Type B pancreatic cell (in vitro differentiated cells): ENCODE data around the gene PPP1R9A. TPM values are rescaled to one million over a fixed set of nuclear protein-coding genes. Genes with fewer than 3 reads are reported as not detected.

ENCODE experiments used
- DNase-seq: peaks from one replicate; pipeline ENCODE4 v3.0.0; 2021; ENCODE audit warnings: mixed read lengths; ENCODE audit not compliant: unreplicated experiment; ENCODE audit errors: extremely low spot score
- H3K27ac Mint-ChIP-seq: 2 replicates; pipeline ENCODE4 v1.8.0; 2021; ENCODE audit warnings: mild to moderate bottlenecking, mixed read lengths
- H3K27me3 Mint-ChIP-seq: 2 replicates; pipeline ENCODE4 v1.8.0; 2021; ENCODE audit warnings: mixed read lengths
- H3K36me3 Mint-ChIP-seq: 2 replicates; pipeline ENCODE4 v1.8.0; 2021; ENCODE audit warnings: mixed read lengths
- H3K4me1 Mint-ChIP-seq: one replicate; pipeline ENCODE4 v1.8.0; 2021; ENCODE audit warnings: mixed read lengths; ENCODE audit not compliant: unreplicated experiment
- H3K4me3 Mint-ChIP-seq: 2 replicates; pipeline ENCODE4 v1.8.0; 2021; ENCODE audit warnings: mild to moderate bottlenecking, mixed read lengths
- H3K9me3 Mint-ChIP-seq: 2 replicates; pipeline ENCODE4 v1.8.0; 2021; ENCODE audit warnings: mixed read lengths
- CTCF ChIP-seq: fragments of 200-600 bp; sonication (generic); conservative IDR thresholded peaks from 2 replicates; pipeline ENCODE4 v1.5.0; 2021; ENCODE audit warnings: antibody characterized with exemption, mild to moderate bottlenecking
- total RNA-seq: library from RNA; stranded (reverse); gene quantifications from 2 replicates; pipeline ENCODE4 v1.2.1, GENCODE V29; 2021; ENCODE audit warnings: low replicate concordance

PPP1R9A gene
- total RNA-seq, 1 donor from 2014 or later = 21.3 TPM

DNA sequence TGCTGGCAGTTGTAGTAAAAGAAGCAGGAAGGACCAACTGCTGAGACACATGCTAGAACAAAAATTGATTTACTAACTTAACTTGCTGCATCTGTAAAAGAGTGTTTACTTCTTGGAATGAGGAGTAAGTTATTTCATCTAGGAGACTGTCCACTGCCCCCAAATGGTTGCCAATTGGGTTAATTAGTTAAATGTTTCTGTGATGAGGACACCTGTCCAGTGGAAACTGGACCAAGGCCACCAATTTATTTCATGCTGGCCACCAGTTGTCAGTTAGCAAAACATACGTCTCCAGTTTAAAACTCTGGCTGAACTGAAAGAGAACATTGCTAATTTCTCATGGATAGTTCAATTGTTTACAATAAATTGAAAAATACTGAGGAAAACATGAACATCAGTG, 191.7 kb downstream of the PPP1R9A start:
- no peak for DNase-seq
- Mint-ChIP-seq H3K27me3 (no peaks in the 10 kb centered on the region), H3K27ac (peak overlapping the region; percentile 46), H3K4me3 (no peak overlapping the region), H3K4me1 (peaks cover 36% of the 10 kb centered on the region), H3K36me3 (peaks cover 15% of the 10 kb centered on the region), H3K9me3 (peaks cover 7% of the 10 kb centered on the region)
- no peak for TF ChIP-seq CTCF

DNA sequence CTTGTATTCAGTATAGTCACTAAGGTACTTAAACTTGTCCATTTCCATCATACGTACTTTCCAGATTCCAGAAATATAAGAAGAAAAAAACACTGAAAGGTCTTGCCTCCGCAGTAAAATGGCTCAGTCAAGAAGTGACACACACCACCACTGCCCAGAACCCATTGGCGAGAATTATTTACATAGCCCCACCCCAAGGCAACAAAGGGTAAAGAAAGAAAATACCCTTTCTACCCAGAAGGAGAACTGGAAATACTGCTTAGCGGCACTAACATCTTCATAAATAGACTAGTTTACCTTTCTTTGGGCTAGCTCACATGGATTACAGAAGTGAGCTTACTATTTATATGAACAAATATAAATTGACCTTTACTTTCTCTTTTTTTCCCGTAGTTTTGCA, 194.0 kb downstream of the PPP1R9A start:
- H3K36me3 Mint-ChIP-seq = peaks cover 15% of the 10 kb centered on the region
- TF ChIP-seq CTCF = no peak
- DNase-seq = no peak
- H3K27me3 Mint-ChIP-seq = no peaks in the 10 kb centered on the region
- H3K4me1 Mint-ChIP-seq = peaks cover 27% of the 10 kb centered on the region
- no peak overlapping the region for H3K4me3 Mint-ChIP-seq
- peaks cover 7% of the 10 kb centered on the region for H3K9me3 Mint-ChIP-seq
- peak overlapping the region; percentile 47 for H3K27ac Mint-ChIP-seq

DNA sequence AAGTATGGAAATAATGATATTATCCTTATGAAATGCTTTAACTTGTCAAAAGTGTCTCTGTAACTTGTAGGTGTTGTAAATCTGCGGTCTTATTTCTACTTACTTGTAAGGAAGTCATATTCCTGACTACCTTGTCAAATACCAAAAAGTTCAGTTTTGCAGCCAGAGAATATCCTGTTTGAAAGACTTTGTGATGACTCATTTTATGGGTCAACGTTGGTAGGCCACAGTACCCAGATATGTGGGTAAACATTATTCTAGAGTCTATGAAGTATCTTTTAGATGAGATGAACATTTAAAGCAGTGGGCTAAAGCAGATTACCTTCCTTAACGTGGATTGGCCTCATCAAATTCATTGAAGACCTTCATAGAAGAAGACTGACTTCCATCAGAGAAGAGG, 195.3 kb downstream of the PPP1R9A start:
- Mint-ChIP-seq H3K27me3 (no peaks in the 10 kb centered on the region), H3K27ac (no peak overlapping the region), H3K36me3 (peaks cover 15% of the 10 kb centered on the region), H3K4me1 (peaks cover 23% of the 10 kb centered on the region), H3K4me3 (no peak overlapping the region), H3K9me3 (peaks cover 7% of the 10 kb centered on the region)
- DNase-seq = no peak
- TF ChIP-seq CTCF = no peak

GRCh38 chr7:95104739-95105138, 197.3 kb downstream of the PPP1R9A start:
- Mint-ChIP-seq H3K27me3 (no peaks in the 10 kb centered on the region), H3K4me1 (peaks cover 12% of the 10 kb centered on the region), H3K9me3 (peaks cover 7% of the 10 kb centered on the region), H3K36me3 (peaks cover 7% of the 10 kb centered on the region), H3K4me3 (no peak overlapping the region), H3K27ac (peak overlapping the region; percentile 79)
- TF ChIP-seq CTCF = no peak
- DNase-seq = no peak

DNA sequence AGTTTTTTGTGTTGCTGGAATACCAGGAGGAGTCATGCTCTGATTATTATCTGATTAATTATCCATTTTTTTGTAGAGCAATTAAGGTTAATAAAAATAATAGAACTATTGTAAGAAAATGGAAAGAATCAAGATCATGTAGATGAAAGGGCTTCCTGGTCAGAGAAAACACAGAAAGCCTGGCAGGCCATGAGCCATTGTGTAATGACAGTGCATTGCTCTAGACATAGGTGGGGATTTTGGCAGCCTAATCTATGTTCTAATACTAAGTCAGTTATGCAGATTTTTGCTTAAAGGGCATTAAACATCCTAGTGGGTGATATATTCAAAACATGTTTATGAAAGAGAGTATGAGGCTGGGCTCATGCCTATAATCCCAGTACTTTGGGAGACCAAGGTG, 198.2 kb downstream of the PPP1R9A start:
- TF ChIP-seq CTCF = no peak
- no peaks in the 10 kb centered on the region for H3K27me3 Mint-ChIP-seq
- H3K9me3 Mint-ChIP-seq = peaks cover 7% of the 10 kb centered on the region
- no peak for DNase-seq
- H3K27ac Mint-ChIP-seq = no peak overlapping the region
- H3K4me3 Mint-ChIP-seq = no peak overlapping the region
- peaks cover 3% of the 10 kb centered on the region for H3K36me3 Mint-ChIP-seq
- H3K4me1 Mint-ChIP-seq = peaks cover 12% of the 10 kb centered on the region

DNA sequence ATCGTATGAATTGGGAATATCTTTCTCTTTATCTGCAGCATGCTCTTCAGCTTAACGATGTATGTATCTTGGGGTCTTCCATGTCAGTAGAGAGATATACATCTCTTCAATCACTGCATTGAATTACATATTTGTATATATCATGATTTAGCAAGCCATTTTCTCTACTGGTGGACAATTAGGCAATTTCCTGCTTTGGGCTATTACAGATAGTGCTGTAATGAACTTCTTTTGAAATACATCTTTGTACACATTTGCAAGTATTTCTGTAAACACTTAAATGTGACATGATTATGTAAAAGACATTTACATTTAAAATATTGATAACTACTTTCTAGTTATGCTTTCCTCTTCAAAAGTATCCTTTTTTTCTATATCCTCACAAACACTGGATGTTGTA, 199.0 kb downstream of the PPP1R9A start:
- peaks cover 4% of the 10 kb centered on the region for H3K9me3 Mint-ChIP-seq
- H3K36me3 Mint-ChIP-seq = peaks cover 3% of the 10 kb centered on the region

More for the DNA sequence above, 199.0 kb downstream of the PPP1R9A start:
- Mint-ChIP-seq H3K27me3 (no peaks in the 10 kb centered on the region), H3K4me3 (no peak overlapping the region), H3K27ac (no peak overlapping the region), H3K4me1 (peaks cover 12% of the 10 kb centered on the region)
- TF ChIP-seq CTCF = no peak
- DNase-seq = no peak
